ENCODE data around the gene GLOD4. TPM values are rescaled to one million over a fixed set of nuclear protein-coding genes. Genes with fewer than 3 reads are reported as not detected.

GLOD4 gene
- total and polyA plus RNA-seq, 2 of the 4 experiments (the other 2 are of a cell fraction), result 26.3 to 36.7 TPM

DNA sequence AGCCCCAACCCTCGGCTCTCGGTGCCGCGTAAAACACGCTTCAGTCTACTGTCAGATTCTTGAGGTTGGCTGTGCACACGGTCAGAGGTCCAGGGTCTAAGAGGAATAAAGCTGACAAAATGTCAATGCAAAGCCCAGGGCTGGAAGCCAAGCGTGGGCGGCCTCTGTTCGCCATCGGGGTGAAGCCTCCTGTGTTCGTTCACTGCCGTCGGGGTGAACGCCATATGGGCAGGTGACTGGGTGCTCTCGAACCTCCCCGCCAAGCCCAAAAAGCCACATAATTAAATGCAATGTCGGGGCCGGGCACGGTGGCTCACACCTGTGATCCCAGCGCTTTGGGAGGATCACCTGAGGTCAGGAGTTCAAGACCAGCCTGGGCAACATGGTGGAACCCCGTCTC lies 44.7 kb upstream of the GLOD4 start:
- ChIA-PET CTCF (no interaction called here), POLR2A (ENCODE audit: unreplicated experiment) (no interaction called here)
- no peak overlapping the region for H4K8ac ChIP-seq (ENCODE audit: low read depth in 2 of 2, low read length in 2 of 2)
- no peak for ATAC-seq (ENCODE audit: low read depth)
- intact Hi-C loops (cut with micrococcal nuclease), result no loop called here
- no peak overlapping the region for H3K14ac ChIP-seq (replicated peaks; ENCODE audit: low read depth, low read length)
- in situ Hi-C loops (cut with MboI; ENCODE audit: low sequenced_read_pairs), result no loop called here
- H2BK5ac ChIP-seq (ENCODE audit: low read depth, low read length, poor library complexity, severe bottlenecking), result no peak overlapping the region
- peaks cover 2% of the 10 kb centered on the region; the same call in 1 of the 2 replicates for H3K9me1 ChIP-seq (ENCODE audit: insufficient read depth, low read length)
- no peak overlapping the region for H4K91ac ChIP-seq (ENCODE audit: insufficient read depth, low read depth, low read length)
- no peak overlapping the region for H3K4me2 ChIP-seq (ENCODE audit: low read depth, low read length)
- dilution Hi-C loops (cut with HindIII; ENCODE audit: low sequenced_read_pairs, unreplicated experiment), result no loop called here
- no peak overlapping the region for H3K56ac ChIP-seq (ENCODE audit: extremely low read depth, insufficient read depth, low read length)
- no peak overlapping the region for H4K5ac ChIP-seq (ENCODE audit: low read depth, low read length)
- WGBS, 2 experiments (ENCODE audit: extremely low coverage in 2 of 2, insufficient read length in 1 of 2), result 92% methylated on average over 7 of the region's 21 CpGs; no CpG with 5 or more reads in 1 of the 2 experiments
- no peak overlapping the region for H3K9ac ChIP-seq (ENCODE audit: low read depth, low read length)
- no peak overlapping the region for H3K23ac ChIP-seq (ENCODE audit: low read depth, low read length)
- no peak overlapping the region for H2BK120ac ChIP-seq (ENCODE audit: low read depth, low read length)
- H3K79me1 ChIP-seq (ENCODE audit: low read depth in 1 of 2, low read length in 2 of 2), result peaks cover 6 to 32% of the 10 kb centered on the region in 2 experiments; a peak in 3 of 4 replicates
- H3K4me1 ChIP-seq (ENCODE audit: control insufficient read depth, insufficient read depth, low read length), result no peaks in the 10 kb centered on the region
- H3K9me3 ChIP-seq (ENCODE audit: control insufficient read depth, insufficient read depth, low read length), result no peaks in the 10 kb centered on the region
- no peak overlapping the region for H2AK5ac ChIP-seq (ENCODE audit: low read depth, low read length)
- no peak overlapping the region for H2AK9ac ChIP-seq (replicated peaks; ENCODE audit: low read depth, low read length, poor library complexity)
- no peak overlapping the region for H3K27ac ChIP-seq (ENCODE audit: insufficient read depth, low read length)
- no peak overlapping the region for H2BK15ac ChIP-seq (ENCODE audit: low read depth, low read length)
- no peak overlapping the region for H3K18ac ChIP-seq (ENCODE audit: low read depth, low read length)
- H3K36me3 ChIP-seq (ENCODE audit: control insufficient read depth, insufficient read depth, low read length), result peaks cover 38% of the 10 kb centered on the region
- no TSS peak for BruUV-seq (replicated peaks)
- peaks cover 34% of the 10 kb centered on the region for H4K20me1 ChIP-seq (ENCODE audit: insufficient read depth, low read length)
- DNase-seq, result no peak
- no peak for TF ChIP-seq CTCF (conservative IDR thresholded peaks at IDR 0.05; ENCODE audit: low read depth, low read length)
- no peak overlapping the region for H2AFZ ChIP-seq (replicated peaks; ENCODE audit: low read length, poor library complexity)
- no peak overlapping the region for H3K4ac ChIP-seq (ENCODE audit: low read depth, low read length)
- no peak overlapping the region for H2BK20ac ChIP-seq (ENCODE audit: low read depth, low read length)
- no peaks in the 10 kb centered on the region for H3K27me3 ChIP-seq (ENCODE audit: control insufficient read depth, insufficient read depth, low read length)
- H3K4me3 ChIP-seq (ENCODE audit: insufficient read depth, low read depth, low read length), result no peak overlapping the region

Measured in IMR-90 (cell line).